Right forelimb (tissue), 1 donor: ENCODE measurements around the gene TOM1L1.

Experiments used
- DNase-seq: peaks from one replicate; pipeline ENCODE4 v3.0.0-alpha.2; 2018

TOM1L1 gene

GRCh38 chr17:54950116-54950515 is 49.5 kb downstream of the TOM1L1 start:
- no peak for DNase-seq

DNA sequence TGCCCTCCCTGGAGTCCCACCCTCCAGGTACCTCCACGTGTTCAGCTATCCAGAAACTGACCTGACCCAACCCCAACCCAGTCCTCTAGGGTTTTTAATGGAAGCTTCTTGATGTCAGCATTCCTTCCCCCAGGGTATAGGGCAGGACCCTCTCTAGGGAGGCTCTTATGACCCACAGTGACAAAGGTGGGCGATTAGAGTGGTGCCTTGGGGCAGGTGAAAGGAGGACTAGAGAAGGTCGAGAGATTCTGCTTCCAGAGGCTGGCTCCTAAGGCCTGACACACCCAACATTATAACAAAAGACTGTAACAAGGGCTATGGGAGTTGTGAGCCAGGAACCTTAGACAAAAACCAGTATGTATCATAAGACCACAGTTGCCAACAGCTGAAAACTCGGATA is 50.6 kb downstream of the TOM1L1 start:
- no peak for DNase-seq

- no peak for DNase-seq
Measured at GRCh38 chr17:54956791-54957190, 56.1 kb downstream of the TOM1L1 start.

DNA sequence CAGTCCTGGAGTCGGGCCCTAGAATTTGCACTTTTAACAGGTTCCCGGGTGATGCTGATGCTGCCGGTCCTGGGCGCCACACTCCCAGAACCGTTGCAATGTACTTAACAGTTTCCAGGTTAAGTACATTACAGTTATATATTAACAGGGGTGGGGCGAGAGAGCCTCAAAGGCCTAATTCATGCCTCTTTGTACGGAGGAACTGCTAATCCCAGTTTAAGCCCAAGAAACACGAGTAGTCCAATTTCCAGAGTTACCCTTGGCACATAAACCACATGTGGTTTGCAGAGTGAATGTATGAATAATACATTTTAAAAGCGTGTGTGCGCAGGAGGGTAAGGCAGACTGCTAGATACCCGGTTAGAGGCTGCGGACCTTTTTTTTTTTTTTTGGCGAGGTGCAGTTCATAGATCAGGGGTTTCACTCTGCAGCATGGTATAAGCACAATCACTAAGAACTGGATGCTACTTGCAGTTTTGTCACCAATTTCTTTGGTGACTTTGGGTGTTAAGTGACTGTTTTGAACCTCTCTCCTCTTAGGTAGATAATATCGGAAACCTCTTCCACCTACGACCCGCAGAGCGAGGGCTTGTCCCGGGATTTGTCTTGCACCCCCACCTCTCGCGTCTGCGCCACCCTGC is 67.1 kb downstream of the TOM1L1 start:
- peak; percentile 47 for DNase-seq

DNA sequence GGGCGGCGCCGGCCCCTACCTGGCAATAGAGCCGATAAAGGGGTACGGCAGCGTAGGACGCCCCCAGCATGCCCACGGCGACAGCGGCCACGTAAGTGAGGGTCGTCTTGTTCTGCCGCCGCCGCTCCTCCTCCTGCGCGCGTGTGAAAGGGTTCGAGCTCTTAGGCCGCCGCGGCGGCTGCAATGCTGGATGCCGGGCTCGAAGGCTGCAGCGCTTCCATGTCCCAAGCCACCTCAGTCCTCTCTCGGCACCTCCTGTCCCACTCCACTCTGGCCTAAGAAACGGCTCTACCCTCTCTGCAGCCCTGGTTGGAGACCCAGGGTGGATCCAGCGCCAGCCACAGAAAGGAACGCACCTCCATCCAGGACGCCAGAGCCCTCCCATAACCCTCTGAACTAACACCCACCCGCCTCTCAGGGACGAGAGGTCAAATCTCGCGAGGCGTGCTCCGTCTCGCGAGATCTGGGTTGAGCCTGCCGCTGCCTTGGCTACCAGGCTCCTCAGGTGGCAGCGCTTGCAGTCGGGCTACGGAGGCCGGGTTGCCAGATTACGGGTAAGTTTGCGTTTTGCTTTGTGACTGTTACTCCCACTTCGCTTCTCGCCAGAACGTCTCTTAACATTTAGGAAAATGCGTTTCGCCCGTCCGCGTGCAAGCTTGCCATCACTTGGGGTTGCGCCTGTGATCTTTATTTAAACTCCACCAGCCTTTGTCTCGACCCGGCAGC is 67.8 kb downstream of the TOM1L1 start, which contains the start of the genes COX11 and STXBP4:
TSS of gene COX11 (minus strand) at position 393 of the 726 bp plus-strand sequence. CDS start at position 385, 8 bp downstream.
TSS of gene STXBP4 (plus strand) at position 504 of the 726 bp plus-strand sequence. CDS start 17,455 bp downstream, outside the sequence.
- DNase-seq = peak; percentile 96

DNA sequence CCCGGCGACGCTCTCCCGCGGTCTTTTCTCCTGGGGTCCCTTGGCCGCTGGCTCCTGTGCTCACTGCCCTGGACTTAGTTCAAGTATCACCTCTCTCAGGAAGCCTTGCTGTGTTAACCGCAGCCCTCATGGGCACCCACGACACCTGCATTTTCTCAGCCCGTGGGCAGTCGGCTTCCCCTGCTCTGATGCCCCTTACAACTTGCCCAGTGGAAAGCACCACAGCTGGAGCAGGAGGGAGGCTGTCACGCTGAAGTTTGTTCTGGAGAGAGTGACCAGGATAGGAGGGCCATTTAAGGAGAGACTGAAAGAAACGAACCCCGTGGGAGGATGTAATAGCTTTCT is 68.3 kb downstream of the TOM1L1 start:
- no peak for DNase-seq

GRCh38 chr17:54969658-54970572 is 69.3 kb downstream of the TOM1L1 start:
- DNase-seq = no peak

- DNase-seq = no peak
Measured at GRCh38 chr17:54971147-54971546, 70.5 kb downstream of the TOM1L1 start.

DNA sequence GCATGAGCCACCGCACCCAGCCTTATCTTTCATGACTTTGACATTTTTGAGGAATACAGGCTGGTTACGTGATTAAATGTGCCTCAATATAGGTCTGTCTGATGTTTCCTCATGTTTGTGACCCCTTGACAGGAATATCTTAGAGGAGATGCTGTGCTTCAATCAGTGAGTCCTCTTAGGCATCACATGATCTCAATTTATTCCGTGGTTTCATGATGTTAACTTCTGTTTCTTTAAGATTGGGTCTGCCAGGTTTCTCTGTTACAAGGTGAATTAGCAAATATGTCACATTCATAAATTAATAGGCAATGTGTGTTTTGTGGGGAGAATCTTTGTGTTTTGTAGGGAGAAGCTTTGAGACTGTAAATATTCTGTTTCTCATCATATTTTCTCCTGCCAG is 71.2 kb downstream of the TOM1L1 start:
- no peak for DNase-seq

- DNase-seq = no peak
Measured at GRCh38 chr17:54972406-54973138, 71.9 kb downstream of the TOM1L1 start.

DNA sequence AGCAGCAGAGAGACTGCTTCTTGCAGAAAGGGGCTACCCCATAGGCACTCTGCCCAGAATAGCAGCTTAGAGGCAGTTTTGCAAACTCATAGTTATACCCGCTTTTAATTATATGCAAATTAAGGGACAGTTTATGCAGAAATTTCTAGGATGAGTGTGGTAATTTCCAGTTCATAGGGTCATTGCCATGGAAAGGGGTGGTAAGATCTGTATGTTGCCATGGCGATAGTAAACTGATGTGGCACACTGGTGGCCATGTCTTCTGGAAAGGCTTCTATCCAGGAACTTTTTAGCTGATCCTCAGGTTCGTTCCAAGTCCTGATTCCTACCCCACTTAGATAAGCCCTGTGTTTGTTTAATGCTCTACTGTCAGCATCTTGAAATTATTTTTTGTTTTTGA is 74.1 kb downstream of the TOM1L1 start:
- no peak for DNase-seq

GRCh38 chr17:54976316-54976715 is 75.7 kb downstream of the TOM1L1 start:
- no peak for DNase-seq

DNA sequence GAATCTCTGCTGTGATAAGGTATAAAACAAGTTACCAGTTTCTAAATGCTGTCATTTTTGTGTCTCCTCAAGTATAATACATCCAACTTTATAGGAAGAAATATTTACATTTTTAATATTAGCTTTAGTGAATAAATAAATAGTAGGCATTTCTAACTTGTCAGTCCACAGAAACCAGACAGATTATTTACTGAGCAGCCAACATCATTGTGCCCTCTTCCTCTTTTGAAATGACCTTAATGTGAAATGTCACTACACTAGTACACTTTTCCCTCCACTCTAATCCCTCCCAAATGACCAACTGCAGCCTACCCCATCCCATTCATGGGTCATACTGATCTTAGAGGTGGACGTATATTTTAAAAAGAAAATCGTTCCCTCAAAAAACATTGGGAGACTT is 77.1 kb downstream of the TOM1L1 start:
- DNase-seq = no peak

DNA sequence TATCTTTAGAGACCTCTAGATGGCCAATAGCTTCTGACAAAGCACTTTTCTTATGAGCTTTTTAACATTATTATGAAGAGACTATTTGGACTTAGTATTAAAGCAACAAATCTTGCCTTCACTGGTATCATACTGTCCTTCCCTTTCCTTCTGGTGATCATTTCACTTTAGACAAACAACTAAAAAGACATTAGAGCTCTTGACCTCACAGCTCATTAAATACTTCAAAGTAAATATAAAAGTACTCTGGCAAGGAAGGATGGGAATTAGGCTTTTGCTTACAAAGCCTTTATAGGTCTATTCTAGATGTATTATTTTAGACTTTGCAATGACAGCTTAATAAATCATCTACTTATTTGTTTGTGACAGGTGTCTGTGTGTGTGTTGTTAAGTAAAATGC is 79.0 kb downstream of the TOM1L1 start:
- DNase-seq = no peak

GRCh38 chr17:54980375-54980774 is 79.7 kb downstream of the TOM1L1 start:
- no peak for DNase-seq

DNA sequence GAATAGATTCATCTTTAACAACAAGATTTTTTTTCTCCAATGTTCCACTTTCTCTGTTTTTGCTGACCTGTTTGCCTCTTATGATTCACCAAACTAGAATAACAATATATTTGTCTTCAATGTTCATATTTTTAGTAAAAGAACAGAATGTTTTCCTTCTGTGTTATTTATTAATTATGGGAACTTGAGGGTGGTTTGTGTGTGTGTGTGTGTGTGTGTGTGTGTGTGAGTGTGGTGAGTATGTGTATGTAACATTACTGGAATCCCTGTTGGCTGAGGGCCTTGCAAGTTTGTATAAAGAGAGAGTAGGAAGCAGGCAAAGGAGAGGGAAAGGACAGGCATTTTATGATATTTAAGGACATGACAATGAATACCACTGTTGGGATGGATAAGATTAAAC is 81.7 kb downstream of the TOM1L1 start:
- no peak for DNase-seq

GRCh38 chr17:54983260-54983659 is 82.6 kb downstream of the TOM1L1 start:
- DNase-seq = no peak

- no peak for DNase-seq
Measured at GRCh38 chr17:54985476-54985875, 84.8 kb downstream of the TOM1L1 start.

DNA sequence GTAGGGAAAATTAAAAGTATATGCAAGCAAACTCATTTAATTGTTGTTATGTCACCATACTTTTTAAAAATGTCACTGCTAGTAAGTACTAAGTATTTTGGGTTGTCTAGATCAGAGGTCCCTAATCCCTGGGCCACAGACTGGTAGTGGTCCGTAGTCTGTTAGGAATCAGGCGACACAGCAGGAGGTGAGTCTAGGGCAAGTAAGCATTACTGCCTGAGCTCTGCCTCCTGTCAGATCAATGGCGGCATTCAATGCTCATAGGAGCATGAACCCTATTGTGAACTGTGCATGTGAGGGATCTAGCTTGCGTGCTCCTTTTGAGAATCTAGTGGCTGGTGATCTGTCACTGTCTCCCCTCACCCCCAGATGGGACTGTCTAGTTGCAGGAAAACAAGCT is 89.5 kb downstream of the TOM1L1 start:
- no peak for DNase-seq

GRCh38 chr17:54991567-54991966 is 90.9 kb downstream of the TOM1L1 start:
- DNase-seq = no peak

DNA sequence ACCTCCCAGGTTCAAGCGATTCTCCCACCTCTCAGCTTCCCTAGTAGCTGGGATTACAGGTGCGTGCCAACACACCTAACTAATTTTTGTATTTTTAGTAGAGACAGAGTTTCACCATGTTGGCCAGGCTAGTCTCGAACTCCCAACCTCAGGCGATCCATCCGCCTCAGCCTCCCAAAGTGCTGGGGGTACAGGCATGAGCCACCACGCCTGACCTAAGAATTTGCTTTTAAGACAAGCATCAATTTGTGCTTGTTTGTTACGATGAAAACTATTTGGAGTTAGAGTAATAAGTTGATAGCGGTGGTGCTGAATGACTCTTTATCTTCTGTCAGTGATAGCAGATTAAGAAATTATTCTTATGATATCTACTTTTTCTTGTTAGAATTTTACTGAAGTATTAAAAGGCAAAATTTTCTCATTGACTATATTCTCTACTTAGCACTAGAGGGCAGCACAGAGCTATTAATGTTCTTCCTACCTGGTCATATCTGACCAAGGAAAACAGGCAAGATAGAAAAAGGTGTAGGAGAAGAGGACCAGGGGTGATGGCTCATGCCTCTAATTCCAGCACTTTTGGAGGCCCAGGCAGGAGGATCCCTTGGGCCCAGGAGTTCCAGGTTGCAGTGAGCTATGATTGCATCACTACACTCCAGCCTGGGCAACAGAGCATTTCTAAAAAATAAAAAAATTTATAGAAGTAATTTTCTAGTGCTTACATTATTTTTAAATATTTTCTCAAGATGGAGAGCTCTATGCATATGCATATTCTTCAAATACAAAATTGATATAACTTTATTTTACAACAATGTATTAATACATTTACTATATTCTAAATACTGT is 92.4 kb downstream of the TOM1L1 start:
- DNase-seq = no peak

DNA sequence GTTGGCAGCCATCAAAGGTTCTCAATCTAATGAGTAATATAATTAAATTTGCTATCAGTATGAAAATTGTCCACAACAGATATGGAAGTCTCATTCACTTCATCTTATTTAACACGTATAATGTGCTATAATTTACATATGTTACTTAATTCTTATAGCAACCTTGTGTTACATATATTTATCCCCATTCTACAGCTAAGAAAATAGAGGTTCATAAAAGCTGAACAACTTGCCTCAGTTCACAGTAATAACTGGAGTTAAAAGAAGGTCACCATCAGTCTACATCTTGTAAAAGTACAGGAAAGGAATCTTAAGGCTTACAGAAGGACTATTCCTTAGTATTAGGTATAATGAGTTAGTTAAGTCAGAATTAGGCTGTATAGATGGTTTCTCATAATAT is 95.8 kb downstream of the TOM1L1 start:
- no peak for DNase-seq
